Measurements from ENCODE around the gene IGLL1. TPM values are rescaled to one million over a fixed set of nuclear protein-coding genes. Genes with fewer than 3 reads are reported as not detected.

IGLL1 gene
- total RNA-seq, 6 experiments from 2014 or later: not detected

DNA sequence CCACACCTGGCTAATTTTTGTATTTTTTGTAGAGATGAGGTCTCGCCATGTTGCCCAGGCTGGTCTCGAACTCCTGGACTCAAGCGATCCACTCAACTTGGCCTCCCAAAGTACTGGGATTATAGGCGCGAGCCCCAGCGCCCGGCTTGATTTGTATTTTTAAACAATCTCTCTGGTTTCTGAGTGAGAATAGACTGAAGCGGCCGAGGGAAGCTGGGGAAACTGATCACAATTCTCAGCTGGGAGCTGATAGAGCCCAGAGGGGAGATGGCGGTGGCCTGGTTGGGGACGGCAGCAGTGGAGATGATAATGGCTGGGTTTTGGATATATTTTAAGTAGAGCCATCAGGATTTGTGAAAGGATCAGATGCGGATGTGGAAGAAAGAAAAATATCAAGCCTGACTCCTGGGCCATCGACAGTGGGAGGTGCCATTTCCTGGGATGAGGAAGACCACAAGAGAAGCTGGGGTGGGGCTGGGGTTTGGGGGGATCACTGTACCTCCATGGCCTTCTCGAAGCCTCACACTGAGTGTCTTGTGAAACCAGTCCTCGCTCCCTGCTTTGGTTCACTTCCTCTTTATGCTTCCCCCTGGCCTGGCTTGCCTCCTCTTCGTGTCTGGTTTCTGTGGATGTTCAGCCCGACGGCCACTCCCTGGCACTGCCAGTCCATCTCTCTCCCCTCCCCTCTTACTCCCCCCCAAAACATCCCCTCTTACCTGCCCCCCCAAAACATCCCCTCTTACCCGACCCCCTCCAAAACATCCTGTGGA is 51.9 kb downstream of the IGLL1 start:
- H3K4me3 Mint-ChIP-seq: no peak overlapping the region
- no peaks in the 10 kb centered on the region for H3K9me3 Mint-ChIP-seq
- 0 out of 2 replicates have a peak, but pooled peaks cover under 1% of the 10 kb centered on the region for H3K4me1 Mint-ChIP-seq (ENCODE audit: low read depth)
- H3K27ac Mint-ChIP-seq: no peak overlapping the region
- no peaks in the 10 kb centered on the region for H3K36me3 Mint-ChIP-seq (ENCODE audit: low read depth)
- peaks cover 12% of the 10 kb centered on the region for H3K27me3 Mint-ChIP-seq (ENCODE audit: insufficient read depth)
- TF ChIP-seq, protein P1, sequence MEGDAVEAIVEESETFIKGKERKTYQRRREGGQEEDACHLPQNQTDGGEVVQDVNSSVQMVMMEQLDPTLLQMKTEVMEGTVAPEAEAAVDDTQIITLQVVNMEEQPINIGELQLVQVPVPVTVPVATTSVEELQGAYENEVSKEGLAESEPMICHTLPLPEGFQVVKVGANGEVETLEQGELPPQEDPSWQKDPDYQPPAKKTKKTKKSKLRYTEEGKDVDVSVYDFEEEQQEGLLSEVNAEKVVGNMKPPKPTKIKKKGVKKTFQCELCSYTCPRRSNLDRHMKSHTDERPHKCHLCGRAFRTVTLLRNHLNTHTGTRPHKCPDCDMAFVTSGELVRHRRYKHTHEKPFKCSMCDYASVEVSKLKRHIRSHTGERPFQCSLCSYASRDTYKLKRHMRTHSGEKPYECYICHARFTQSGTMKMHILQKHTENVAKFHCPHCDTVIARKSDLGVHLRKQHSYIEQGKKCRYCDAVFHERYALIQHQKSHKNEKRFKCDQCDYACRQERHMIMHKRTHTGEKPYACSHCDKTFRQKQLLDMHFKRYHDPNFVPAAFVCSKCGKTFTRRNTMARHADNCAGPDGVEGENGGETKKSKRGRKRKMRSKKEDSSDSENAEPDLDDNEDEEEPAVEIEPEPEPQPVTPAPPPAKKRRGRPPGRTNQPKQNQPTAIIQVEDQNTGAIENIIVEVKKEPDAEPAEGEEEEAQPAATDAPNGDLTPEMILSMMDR (IDR thresholded peaks at IDR 0.05): no peak
- no peak for DNase-seq

DNA sequence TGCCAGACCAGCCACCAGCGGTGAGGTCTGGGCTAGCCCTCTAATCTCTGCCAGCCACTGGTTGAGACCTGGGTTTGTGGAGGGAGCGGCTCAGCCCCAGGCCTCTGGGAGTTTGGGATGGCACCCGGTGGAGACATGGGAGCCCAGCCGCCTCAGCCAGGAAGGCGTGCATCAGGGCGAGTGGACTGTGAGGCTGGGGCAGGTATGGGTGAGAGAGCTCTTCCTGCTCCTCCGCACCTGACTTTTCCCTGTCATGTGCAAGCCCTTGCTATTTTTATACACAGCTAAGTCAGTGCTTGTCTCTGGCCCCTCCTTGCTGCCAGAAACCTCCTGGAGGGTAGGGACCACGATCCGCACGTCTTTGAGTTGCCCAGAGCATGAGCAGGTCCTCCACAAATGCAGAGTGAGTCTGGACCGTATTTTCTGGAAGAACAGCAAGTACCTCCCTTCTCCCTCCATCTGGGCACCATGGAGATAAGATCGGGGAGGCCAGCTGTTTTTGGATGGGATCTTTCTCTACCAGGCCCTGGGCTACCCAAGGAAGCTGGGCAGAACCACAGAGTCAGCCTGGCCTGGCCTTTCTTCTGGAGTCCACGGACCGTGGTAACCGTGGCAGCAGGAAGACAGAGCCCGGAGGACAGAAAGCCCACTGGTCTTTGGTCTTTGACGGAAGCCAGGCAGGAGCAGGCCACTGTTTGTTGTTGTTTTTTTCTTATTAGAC is 53.3 kb downstream of the IGLL1 start:
- Mint-ChIP-seq H3K27ac (no peak overlapping the region), H3K27me3 (ENCODE audit: insufficient read depth) (peaks cover 12% of the 10 kb centered on the region), H3K9me3 (no peaks in the 10 kb centered on the region), H3K36me3 (ENCODE audit: low read depth) (no peaks in the 10 kb centered on the region), H3K4me1 (ENCODE audit: low read depth) (peaks cover 11% of the 10 kb centered on the region), H3K4me3 (no peak overlapping the region)
- TF ChIP-seq, protein P1 (IDR thresholded peaks at IDR 0.05): no peak
- DNase-seq: no peak

DNA sequence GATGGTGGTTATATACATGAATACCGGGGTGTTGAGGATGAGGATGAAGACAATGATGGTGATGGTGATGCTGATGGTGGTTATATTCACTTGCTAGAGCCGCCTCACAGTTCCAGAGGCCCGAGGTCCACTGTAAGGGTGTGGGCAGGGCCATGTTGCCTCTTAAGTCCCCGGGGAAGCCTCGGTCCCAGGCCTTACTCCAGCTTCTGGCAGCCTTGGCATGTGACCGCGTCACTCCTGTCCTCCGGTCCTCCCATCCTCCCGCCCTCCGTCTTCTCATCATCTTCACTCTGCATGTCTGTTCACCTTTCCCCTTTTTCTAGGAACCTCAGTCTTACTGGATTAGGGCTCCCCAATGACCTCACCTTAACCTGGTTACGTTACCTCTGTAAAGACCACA is 54.6 kb downstream of the IGLL1 start:
- TF ChIP-seq, protein P1 (IDR thresholded peaks at IDR 0.05): no peak
- H3K4me1 Mint-ChIP-seq (ENCODE audit: low read depth): peaks cover 21% of the 10 kb centered on the region
- peaks cover 4% of the 10 kb centered on the region for H3K27me3 Mint-ChIP-seq (ENCODE audit: insufficient read depth)
- H3K9me3 Mint-ChIP-seq: no peaks in the 10 kb centered on the region
- no peak overlapping the region for H3K27ac Mint-ChIP-seq
- H3K4me3 Mint-ChIP-seq: no peak overlapping the region
- no peaks in the 10 kb centered on the region for H3K36me3 Mint-ChIP-seq (ENCODE audit: low read depth)
- no peak for DNase-seq

DNA sequence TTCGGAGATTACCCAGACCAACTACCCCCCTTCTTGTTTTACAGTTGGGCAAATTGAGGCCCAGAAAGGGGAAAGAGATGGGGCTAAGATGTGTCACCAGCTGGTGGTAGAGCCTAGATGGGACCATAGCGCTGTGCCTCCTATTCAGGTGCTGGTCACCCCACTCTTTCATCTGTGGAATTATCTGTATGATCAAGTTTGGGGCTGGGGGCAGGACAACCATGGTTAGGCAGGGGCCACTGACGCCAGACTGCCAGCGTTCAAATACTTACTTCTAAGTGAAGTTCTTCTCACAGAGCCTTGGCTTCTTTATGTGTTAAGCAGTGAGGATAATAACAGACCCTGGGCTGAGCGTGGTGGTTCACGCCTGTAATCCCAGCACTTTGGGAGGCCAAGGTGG is 55.9 kb downstream of the IGLL1 start:
- H3K4me3 Mint-ChIP-seq: no peak overlapping the region
- DNase-seq: no peak
- H3K36me3 Mint-ChIP-seq (ENCODE audit: low read depth): no peaks in the 10 kb centered on the region
- no peak overlapping the region for H3K27ac Mint-ChIP-seq
- TF ChIP-seq, protein P1 (IDR thresholded peaks at IDR 0.05): no peak
- no peaks in the 10 kb centered on the region for H3K9me3 Mint-ChIP-seq
- no peaks in the 10 kb centered on the region; the same call in none of the 2 replicates for H3K27me3 Mint-ChIP-seq (ENCODE audit: insufficient read depth)
- peaks cover 22% of the 10 kb centered on the region for H3K4me1 Mint-ChIP-seq (ENCODE audit: low read depth)

DNA sequence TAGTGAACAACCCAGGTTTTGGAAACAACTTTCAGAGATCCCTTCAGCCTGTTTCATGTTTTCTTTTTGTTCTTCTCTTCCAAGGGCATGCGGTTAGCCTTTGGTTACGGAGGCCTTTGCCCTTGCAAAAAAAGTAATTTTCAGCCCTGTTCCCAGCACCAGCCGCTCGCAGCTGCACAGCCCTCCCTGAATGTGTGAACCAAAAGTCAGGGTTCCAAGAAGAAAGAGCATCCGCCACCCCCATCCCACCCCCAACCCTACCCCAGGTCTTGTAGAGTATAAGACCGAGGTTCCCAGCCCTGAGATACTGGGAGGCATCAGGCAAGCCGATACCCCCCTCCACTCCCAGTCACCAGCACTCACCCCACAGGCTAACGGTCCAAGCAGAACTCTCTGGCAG is 56.4 kb downstream of the IGLL1 start:
- Mint-ChIP-seq H3K4me1 (ENCODE audit: low read depth) (peaks cover 22% of the 10 kb centered on the region), H3K36me3 (ENCODE audit: low read depth) (no peaks in the 10 kb centered on the region), H3K27me3 (ENCODE audit: insufficient read depth) (no peaks in the 10 kb centered on the region; the same call in none of the 2 replicates), H3K4me3 (no peak overlapping the region), H3K27ac (no peak overlapping the region), H3K9me3 (no peaks in the 10 kb centered on the region)
- TF ChIP-seq, protein P1 (IDR thresholded peaks at IDR 0.05): no peak
- DNase-seq: no peak

Other genes starting within 250 kb of the IGLL1 start
- under 1 TPM in 3 of 6 experiments, not detected in 3; 0.14 to 0.25 (median 0.24) TPM for gene DRICH1, start 52.0 kb upstream of the IGLL1 start, total RNA-seq (2021; fragmentation: NEBNext Ultra II Directional; extraction: Animal tissue kit (Norgen Biotek cat#: 25700))
- gene RGL4, start 110.7 kb upstream of the IGLL1 start, total RNA-seq (2021; fragmentation: NEBNext Ultra II Directional; extraction: Animal tissue kit (Norgen Biotek cat#: 25700)): not detected
- gene ZNF70, start 170.8 kb upstream of the IGLL1 start, total RNA-seq (2021; fragmentation: NEBNext Ultra II Directional; extraction: Animal tissue kit (Norgen Biotek cat#: 25700)): 1 to 10 TPM; 6.0 to 7.0 (median 6.4) TPM
- under 1 TPM in 2 of 6 experiments, not detected in 4; 0.33 to 0.57 TPM for gene VPREB3, start 174.1 kb upstream of the IGLL1 start, total RNA-seq (2021; fragmentation: NEBNext Ultra II Directional; extraction: Animal tissue kit (Norgen Biotek cat#: 25700))
- 1 to 10 TPM in 3 of 6 experiments, under 1 TPM in 3; 0.48 to 4.0 (median 1.1) TPM for gene C22orf15, start 182.7 kb upstream of the IGLL1 start, total RNA-seq (2021; fragmentation: NEBNext Ultra II Directional; extraction: Animal tissue kit (Norgen Biotek cat#: 25700))
- gene CHCHD10, start 187.7 kb upstream of the IGLL1 start, total RNA-seq (2021; fragmentation: NEBNext Ultra II Directional; extraction: Animal tissue kit (Norgen Biotek cat#: 25700)): 100 to 1,000 TPM in 4 of 6 experiments, 10 to 100 TPM in 2; 89.3 to 117 (median 106) TPM
- gene MMP11, start 192.6 kb upstream of the IGLL1 start, total RNA-seq (2021; fragmentation: NEBNext Ultra II Directional; extraction: Animal tissue kit (Norgen Biotek cat#: 25700)): 1 to 10 TPM; 1.7 to 3.6 (median 2.7) TPM
- gene SMARCB1, start 206.7 kb upstream of the IGLL1 start, total RNA-seq (2021; fragmentation: NEBNext Ultra II Directional; extraction: Animal tissue kit (Norgen Biotek cat#: 25700)): 100 to 1,000 TPM in 1 of 6 experiments, 10 to 100 TPM in 5; 91.5 to 101 (median 97.3) TPM